ENCODE results near the gene USP3.

DNA sequence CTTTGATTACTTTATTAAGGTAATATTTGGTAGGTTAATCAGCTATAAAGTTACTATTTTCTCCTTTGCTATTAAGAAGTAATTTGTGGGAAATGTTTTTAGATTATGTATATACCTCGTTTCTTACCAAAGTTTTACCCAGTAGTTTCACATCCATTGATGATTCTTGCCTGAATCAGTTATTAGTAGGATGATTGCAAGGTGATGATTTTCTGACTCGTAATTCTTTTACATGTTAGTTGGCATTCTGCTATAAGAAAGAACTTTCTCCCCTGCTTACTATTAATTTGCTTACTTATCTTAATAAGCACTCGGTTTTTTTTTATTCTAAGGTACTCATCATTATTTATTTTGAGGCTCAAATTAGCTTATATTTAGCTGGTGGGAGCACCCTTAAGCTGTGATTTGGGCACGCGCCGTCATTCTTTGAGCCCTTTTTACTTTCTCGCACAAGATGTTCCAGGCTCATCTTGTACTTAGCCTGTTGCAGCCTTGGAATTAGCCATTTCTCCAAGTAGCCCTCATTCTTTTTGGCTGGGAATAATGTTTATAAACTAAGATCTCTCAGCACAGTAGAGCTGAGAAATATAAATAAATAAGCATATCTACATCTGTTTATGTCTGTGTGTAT is 15.3 kb downstream of the USP3 start:
- TF ChIP-seq GATA2 (IDR thresholded peaks at IDR 0.05; ENCODE audit: low read depth, low read length): no peak
- no peak for TF ChIP-seq GATA3 (IDR thresholded peaks at IDR 0.05; ENCODE audit: low read depth, low read length)

Measured in SH-SY5Y (cell line).